Ectodermal cell (in vitro differentiated cells): Measurements from ENCODE around the gene CALHM3.

ENCODE experiments used
- H3K27ac ChIP-seq: 2 replicates; pipeline ENCODE4 v1.7.0; 2013; ENCODE audit warnings: mild to moderate bottlenecking, low read depth, low read length; ENCODE audit not compliant: insufficient read depth, poor library complexity, severe bottlenecking
- H3K27me3 ChIP-seq: 2 replicates; pipeline ENCODE4 v1.7.0; 2013; ENCODE audit warnings: mild to moderate bottlenecking, low read length; ENCODE audit not compliant: insufficient read depth, control insufficient read depth, poor library complexity, severe bottlenecking
- H3K36me3 ChIP-seq: one replicate; pipeline ENCODE4 v1.7.0; 2013; ENCODE audit warnings: low read length; ENCODE audit not compliant: control insufficient read depth, insufficient read depth
- H3K4me1 ChIP-seq: one replicate; pipeline ENCODE4 v1.7.0; 2013; ENCODE audit warnings: low read length; ENCODE audit not compliant: control insufficient read depth, insufficient read depth
- H3K4me3 ChIP-seq: 2 replicates; pipeline ENCODE4 v1.7.0; 2013; ENCODE audit warnings: low read depth, low read length, control low read depth; ENCODE audit not compliant: insufficient read depth
- H3K9me3 ChIP-seq: 2 replicates; pipeline ENCODE4 v1.7.0; 2013; ENCODE audit warnings: mild to moderate bottlenecking, low read length, moderate library complexity; ENCODE audit not compliant: control insufficient read depth
- WGBS, 2 experiments: methylation state at CpG; one replicate each; pipeline ENCODE4 v1.1.7; 2013; ENCODE audit warnings: missing lambda C conversion rate in 2 of 2; 5-methylcytosine and 5-hydroxymethylcytosine counted together

Gene CALHM3

DNA sequence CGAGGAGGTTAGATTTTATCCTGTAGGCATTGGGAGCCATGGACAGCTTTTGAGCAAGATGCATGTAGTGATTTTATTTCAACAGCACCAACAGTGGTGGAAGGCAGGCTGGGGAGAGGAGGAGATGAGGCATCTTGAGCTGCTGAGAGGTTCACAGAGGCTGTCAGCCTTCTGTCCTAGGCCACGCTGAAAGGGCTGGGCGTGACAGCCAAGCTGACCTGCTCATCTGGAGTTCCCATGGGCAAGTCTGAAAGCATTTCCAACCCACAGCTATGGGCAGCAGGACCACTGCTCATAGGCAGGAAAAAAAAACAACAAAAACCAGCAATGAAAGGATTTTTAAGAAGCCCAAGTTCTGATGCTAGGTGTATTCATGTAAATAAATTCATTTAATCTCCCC lies 22.1 kb upstream of the CALHM3 start:
- 88 to 94% methylated on average over 3 of the region's 3 CpGs for WGBS, 2 experiments
- Histone ChIP-seq H3K27ac (no peak overlapping the region), H3K27me3 (peaks cover 10% of the 10 kb centered on the region), H3K36me3 (no peaks in the 10 kb centered on the region), H3K9me3 (no peaks in the 10 kb centered on the region), H3K4me1 (peaks cover 6% of the 10 kb centered on the region), H3K4me3 (no peak overlapping the region)

DNA sequence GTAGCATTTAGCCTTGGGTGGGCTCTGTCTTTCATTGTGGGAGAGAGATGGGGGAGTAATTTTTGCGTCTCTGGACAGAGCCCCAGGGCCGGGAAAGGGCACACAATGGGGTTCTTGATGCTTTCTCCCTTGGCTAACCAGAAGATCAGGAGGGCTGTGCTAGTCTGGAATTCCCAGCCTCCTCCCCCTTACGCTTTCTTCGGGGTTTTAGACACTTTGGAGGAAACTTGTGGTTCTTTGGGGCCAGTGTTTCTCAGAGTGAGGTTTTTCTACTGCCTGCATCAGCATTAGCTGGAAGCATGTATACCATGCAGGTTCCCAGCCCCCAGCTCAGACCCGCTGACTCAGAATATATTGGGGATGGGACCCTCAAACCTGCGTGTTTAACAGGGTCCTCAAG lies 21.4 kb upstream of the CALHM3 start:
- no peak overlapping the region for H3K4me3 ChIP-seq
- peaks cover 6% of the 10 kb centered on the region for H3K4me1 ChIP-seq
- H3K27me3 ChIP-seq: peaks cover 16% of the 10 kb centered on the region
- no peak overlapping the region for H3K27ac ChIP-seq
- H3K36me3 ChIP-seq: no peaks in the 10 kb centered on the region
- H3K9me3 ChIP-seq: no peaks in the 10 kb centered on the region
- WGBS, 2 experiments: 86 to 88% methylated on average over 6 of the region's 6 CpGs

DNA sequence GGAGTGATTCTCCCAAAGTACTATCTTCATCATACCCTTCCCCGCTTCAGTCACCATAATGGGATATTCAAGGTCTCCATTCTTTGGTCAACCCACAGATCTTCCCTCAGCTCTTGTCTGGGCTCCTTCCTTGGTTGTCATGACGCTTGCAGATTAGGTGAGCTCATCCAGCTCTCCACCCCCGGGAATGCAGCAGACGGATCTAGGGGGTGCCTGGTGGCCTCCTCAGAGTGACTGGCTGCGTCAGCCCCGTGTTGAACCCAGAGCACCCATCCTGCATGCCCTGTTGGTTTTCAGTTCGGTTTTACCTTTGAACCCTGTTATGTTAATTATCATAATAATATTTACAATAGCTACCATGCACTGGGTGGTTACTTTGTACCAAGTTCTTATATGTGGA lies 20.8 kb upstream of the CALHM3 start:
- H3K4me1 ChIP-seq: peaks cover 6% of the 10 kb centered on the region
- H3K27ac ChIP-seq: no peak overlapping the region
- H3K27me3 ChIP-seq: peaks cover 22% of the 10 kb centered on the region
- no peak overlapping the region for H3K4me3 ChIP-seq
- H3K36me3 ChIP-seq: no peaks in the 10 kb centered on the region
- 63 to 70% methylated on average over 6 to 7 of the region's 7 CpGs for WGBS, 2 experiments
- no peaks in the 10 kb centered on the region for H3K9me3 ChIP-seq

DNA sequence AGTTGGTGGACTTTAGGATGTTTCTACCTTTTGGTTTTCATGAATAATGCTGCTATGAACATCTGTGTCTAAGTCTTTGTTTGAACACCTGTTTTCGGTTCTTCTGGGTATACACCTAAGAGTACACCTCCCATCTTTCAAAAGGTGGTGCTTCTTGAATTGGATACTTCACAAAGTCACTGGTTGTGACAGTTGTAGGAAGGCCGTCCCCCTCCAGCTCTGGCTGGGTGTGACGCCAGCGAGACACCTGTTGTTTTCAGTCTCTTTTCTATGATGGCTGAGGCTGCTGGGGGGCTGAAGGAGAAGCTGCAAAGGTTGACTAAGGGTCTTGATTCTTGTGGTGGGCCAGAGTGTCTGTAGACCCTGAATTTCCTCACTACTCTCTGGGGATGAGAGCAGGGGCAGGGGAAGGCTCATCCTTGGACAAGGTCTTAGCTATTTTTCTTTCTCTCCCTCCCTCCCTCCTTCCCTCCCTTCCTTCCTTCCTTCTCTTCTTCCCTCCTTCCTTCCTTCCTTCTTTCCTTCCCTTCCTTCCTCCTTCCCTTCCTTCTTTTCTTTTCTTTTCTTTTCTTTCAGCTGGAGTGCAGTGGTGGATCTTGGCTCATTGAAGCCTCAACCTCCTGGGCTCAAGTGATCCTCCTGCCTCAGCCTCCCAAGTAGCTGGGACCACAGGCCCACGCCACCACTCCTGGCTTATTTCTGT lies 20.0 kb upstream of the CALHM3 start:
- Histone ChIP-seq H3K9me3 (no peaks in the 10 kb centered on the region), H3K27me3 (peaks cover 30% of the 10 kb centered on the region), H3K27ac (no peak overlapping the region), H3K4me3 (no peak overlapping the region), H3K36me3 (no peaks in the 10 kb centered on the region), H3K4me1 (peaks cover 9% of the 10 kb centered on the region)
- 86 to 90% methylated on average over 5 of the region's 5 CpGs for WGBS, 2 experiments

DNA sequence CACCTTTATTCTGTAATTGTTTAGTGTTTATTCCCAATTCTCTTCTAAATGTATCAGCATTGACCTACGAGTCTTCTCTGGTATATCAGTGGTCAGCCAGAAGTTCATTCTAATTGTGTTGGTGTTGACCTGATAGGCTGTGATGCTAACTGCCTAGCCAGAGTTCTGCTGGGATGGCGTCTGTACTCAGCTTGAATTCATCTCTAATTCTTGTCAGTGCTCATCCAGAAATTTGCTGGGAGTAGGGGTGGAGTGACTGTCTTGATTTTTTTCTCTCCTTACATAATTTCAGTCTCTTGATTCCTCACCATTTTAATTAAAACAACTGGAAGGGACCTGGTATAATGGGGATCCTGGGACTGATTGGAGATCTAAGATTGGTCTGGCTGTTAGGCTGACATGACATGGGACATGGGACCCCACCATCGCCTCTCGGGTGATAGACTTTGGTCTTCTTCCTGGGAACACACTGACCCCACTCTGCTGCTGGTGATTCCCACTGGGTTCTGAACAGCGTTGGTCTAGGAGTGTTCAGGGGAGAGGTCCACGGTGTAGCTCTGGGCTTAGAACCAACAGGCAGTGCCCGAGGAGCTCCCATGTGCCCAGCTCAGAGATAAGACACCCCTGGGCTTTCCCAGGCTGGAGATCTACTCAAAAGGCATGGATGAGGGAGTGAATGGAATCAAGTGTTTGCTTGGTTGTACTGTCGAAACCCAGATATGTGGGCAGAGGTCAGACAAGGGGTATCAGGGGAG lies 18.3 kb upstream of the CALHM3 start:
- Histone ChIP-seq H3K27me3 (peaks cover 47% of the 10 kb centered on the region), H3K4me3 (no peak overlapping the region), H3K27ac (no peak overlapping the region), H3K9me3 (no peaks in the 10 kb centered on the region), H3K36me3 (no peaks in the 10 kb centered on the region), H3K4me1 (peaks cover 9% of the 10 kb centered on the region)
- WGBS, 2 experiments: 95 to 96% methylated on average over 8 of the region's 8 CpGs

DNA sequence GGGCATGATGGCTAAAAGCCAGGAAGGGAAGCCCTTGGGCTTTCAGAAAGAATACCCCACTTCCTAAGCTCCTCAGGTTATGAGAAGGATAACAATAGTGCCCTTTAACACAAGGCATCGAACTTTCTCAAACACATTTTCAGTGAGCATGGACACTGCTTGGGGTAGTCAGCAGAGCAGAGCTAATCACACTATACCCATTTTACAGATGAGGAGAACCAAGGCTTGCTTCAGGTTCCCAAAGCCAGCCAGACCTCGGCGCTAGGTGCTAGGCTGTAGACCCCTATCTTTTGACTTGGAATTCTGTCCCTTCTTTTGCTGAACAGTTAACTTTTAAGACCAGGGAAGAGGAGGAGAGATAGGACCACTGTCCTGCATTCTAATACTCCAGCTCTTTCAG lies 16.3 kb upstream of the CALHM3 start:
- no peaks in the 10 kb centered on the region for H3K36me3 ChIP-seq
- H3K4me3 ChIP-seq: no peak overlapping the region
- H3K9me3 ChIP-seq: no peaks in the 10 kb centered on the region
- 88 to 93% methylated on average over 3 of the region's 3 CpGs for WGBS, 2 experiments
- H3K27ac ChIP-seq: no peak overlapping the region
- H3K4me1 ChIP-seq: peaks cover 3% of the 10 kb centered on the region
- H3K27me3 ChIP-seq: peaks cover 50% of the 10 kb centered on the region

DNA sequence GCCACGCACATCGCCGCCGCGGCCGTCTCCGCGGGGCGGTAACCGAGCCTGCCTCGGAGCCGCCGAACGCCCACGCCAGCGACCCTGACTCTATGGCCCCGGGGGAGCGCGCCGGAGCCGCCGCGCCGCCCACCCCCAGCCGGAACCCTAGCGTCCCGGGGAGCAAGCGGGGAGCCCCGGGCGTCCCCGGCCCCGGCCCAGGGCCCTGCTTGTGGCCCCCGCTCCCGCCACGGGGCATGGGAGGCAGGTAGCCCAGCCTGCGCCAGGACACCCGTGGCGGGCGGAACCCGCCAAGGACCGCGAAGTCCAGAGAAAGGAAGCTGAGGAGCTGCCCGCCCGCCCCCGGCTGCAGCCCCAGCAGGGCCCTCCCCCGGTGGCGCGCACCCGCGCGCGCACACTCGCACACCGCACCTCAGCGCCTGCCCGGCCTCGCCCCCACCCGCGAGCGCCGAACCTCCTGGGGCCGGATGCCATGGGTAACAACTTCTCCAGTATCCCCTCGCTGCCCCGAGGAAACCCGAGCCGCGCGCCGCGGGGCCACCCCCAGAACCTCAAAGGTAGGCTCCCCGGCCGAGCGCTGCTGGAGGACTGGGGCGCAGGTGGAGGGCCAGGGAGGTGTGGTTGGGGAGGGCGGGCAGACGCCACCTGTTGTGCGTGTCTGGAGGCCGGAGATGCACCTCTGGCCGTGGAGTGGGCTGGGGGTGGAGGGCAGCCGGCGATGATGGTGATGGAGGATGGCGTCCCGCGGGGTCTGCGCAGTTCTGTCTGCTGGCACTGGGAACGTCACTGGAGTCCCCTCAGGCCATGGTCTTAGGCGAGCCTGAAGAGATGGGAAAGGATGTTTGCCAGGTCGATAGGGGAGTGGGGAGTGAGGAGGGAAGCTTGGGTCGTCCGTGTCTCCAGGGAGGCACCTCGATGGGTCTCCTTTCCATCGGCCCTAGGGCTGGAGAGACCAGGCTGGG lies 15.2 kb upstream of the CALHM3 start:
- H3K4me3 ChIP-seq: peak overlapping the region; percentile 61
- WGBS, 2 experiments: 1 to 2% methylated on average over 92 of the region's 92 CpGs

DNA sequence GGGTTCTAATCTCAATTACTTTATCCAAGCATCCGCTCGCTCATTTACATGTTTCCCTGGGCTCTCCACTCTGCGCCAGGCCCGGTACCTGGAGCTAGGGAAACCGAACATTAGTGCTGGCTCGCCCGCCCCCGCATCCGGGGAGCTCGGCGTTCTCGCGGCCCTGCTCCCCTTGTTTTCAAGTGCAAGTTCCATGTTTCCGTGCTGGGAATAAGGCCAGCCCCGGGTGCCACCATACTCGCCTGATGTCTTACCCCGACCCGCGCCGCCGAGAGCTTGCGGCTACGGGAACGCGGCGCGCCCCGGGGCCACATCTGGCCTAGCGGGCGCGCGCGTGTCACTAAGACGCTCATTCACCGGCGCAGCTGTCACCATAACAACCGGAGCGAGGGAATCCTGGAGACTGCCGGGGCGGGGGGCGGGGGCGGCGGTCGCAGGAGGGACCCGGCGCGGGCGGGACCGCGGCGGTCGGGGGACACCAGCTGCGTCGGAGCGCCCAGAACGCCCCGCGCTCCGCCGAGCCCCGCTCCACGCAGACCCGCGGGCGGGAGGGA lies 14.4 kb upstream of the CALHM3 start, which contains the start of gene NEURL1:
Gene NEURL1 (plus strand): TSS at position 344 of the 554 bp plus-strand sequence. CDS start 683 bp downstream, outside the sequence.
- H3K9me3 ChIP-seq: no peaks in the 10 kb centered on the region
- H3K27ac ChIP-seq: no peak within 1 kb of the TSS
- H3K4me3 ChIP-seq: peak within 1 kb of the TSS; percentile 61
- H3K27me3 ChIP-seq: peaks cover 50% of the 10 kb centered on the region
- WGBS, 2 experiments: 3 to 4% methylated on average over 65 of the region's 65 CpGs
- peaks cover 3% of the 10 kb centered on the region for H3K4me1 ChIP-seq
- no peaks in the 10 kb centered on the region for H3K36me3 ChIP-seq

More for the DNA sequence above, 15.2 kb upstream of the CALHM3 start:
- Histone ChIP-seq H3K27ac (no peak overlapping the region), H3K4me1 (peaks cover 3% of the 10 kb centered on the region), H3K36me3 (no peaks in the 10 kb centered on the region), H3K27me3 (peaks cover 50% of the 10 kb centered on the region), H3K9me3 (no peaks in the 10 kb centered on the region)

DNA sequence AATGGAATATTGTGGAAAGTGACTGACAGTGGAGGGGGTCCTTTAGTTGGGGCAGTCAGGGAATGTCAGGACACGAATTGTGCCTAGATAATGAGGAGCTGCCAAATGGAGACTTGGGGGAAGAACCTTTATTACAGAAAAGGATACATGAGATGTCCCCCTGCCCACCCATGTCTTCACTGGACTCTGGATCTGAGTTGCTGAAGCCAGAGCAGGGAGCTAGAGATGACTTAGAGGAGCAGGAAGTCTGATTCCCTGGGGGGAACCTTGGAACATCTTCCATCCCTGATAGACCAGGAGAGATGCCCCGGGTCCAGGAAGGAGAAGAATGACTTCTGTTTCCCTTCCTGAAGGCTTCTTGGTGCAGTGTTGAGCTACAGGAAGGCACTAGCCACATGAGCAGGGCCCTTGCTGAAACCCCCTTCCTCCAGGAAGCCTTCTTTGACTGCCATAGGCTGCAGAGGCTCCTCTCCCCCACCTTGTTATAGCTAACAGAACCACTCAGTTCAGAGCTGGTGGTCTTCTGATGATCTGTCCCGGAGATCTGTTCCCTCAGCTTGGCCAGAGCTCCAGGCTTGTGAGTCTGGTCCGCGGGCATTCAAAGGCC lies 13.7 kb upstream of the CALHM3 start:
- Histone ChIP-seq H3K27me3 (peaks cover 50% of the 10 kb centered on the region), H3K4me1 (peaks cover 3% of the 10 kb centered on the region), H3K27ac (no peak overlapping the region), H3K4me3 (no peak overlapping the region), H3K9me3 (no peaks in the 10 kb centered on the region), H3K36me3 (no peaks in the 10 kb centered on the region)
- 79 to 86% methylated on average over 5 of the region's 5 CpGs for WGBS, 2 experiments
